Activated naive CD4-positive, alpha-beta T cell (primary cell): ENCODE data around the gene NLGN1.

Source experiments
- DNase-seq, 4 experiments: peaks; one replicate each; lab custom pipeline; 2025; lab: John Stamatoyannopoulos, UW

Gene NLGN1

DNA sequence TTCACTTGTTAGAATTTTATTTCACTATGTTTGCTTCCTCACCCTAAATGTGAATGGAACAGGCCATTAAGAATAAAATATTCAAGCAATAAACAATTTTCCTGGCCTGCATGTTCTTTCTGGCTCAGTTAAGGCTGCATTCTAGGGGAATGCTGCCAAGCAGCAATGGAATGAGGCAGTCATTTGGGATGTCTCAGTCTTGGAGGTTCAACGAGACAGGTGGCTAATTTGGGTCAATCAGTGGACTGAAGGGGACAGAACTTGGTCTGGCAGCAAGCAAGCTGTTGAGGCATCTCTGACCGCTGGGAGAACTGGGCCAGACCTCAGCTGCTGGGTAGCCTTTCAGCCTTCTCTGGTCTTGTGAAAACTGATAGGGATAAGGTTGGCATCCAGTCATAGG is 241.6 kb downstream of the NLGN1 start:
- no peak for DNase-seq

DNA sequence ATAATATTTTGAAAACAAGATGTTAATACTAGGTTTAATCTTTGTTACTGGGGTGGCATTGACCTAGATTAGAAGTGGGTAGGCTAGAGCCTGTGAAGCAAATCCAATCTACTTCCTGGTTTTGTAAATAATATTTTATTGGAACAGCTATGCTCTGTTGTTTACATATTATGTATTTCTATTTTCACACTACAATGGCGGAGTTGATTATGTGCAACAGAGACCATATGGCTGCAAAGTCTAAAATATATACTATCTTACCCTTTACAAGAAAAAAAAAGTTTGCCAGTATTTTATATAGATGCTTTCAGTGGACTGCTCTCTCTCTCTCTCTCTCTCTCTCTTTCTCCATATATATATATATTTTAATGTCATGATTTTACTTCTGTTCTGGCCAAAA is 244.2 kb downstream of the NLGN1 start:
- DNase-seq, result no peak

DNA sequence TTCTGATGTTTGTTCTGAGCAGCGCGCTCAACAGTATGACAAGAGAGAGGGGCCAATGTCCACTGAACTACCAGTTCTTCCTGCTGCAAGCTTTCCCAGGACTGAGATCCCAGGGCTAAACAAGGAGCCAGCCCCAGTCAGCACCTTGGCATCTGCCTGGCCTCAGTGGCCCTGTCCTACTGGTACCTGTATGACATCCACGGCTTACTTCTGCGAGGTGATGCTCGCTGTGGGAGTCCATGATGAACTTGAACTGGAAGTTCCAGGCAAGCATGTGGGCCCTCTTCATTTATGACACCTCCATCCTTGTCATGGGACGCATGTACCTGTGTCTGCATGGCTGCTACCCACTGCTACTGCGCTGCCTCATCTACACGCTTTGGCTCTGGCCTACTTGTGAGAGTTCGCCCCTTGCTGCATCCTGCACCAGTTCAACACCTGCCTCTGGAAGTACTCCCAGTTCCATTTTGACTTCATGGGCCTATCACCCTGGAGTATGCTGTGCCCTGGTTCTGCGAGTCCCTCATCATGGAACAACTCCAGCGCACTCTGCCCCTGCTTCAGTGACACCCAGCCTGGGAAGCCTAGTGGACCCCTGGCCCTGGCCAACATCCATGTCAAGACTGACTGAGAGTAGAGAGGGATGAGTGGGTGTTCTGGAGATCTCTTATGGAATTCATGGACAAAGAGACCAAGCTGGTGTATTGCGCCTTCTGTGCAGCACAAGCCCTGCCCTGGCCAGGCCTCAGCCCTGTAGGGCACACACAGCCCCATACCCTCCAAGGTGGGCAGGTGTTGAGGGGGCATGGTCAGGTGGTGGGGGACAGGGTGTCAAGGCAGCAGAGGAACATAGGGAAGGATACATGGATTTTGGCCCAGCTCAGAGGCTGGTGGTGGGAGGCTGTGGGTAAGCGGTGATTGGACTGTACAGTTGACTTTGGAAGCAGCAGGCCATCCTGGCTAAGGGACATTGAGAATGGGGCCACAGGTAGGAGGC is 246.8 kb downstream of the NLGN1 start:
- DNase-seq, result no peak

- no peak for DNase-seq
These were observed 253.1 kb downstream of the NLGN1 start for GRCh38 chr3:173650596-173650995.

DNA sequence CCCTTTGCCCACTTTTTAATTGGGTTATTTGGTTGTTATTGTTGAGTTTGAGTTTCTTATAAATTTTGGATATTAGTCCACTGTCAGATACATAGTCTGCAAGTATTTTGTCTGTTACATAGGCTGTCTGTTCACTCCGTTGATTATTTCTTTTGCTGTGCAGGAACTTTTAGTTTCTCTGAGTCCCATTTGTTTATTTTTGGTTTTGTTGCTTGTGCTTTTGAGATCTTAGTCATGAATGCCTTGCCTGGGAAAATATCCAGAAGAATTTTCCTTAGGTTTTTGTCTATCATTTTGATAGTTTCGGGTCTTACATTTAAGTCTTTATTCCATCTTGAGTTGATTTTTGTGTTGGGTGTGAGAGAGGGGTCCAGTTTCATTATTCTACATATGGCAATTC is 254.5 kb downstream of the NLGN1 start:
- no peak for DNase-seq

DNA sequence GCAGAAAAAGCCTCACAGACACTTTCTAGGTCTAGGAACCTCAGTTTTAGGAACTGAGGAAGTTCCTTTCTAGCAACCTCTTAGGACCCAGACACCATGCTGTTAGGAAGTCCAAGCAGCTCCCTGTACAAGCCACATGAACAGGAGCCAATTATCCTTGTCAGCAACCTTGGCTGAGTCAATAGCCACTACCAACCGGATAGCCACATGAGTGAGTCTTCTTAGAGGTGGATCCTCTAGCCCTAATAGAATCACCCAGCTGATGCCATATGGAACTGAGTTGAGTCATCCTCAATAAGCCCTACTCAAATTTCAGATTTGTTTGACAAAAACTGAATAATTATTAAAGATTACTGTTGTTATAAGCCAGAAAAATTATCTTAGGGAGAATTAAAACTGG is 256.2 kb downstream of the NLGN1 start:
- no peak for DNase-seq

GRCh38 chr3:173659972-173660371 is 262.4 kb downstream of the NLGN1 start:
- DNase-seq, result no peak

DNA sequence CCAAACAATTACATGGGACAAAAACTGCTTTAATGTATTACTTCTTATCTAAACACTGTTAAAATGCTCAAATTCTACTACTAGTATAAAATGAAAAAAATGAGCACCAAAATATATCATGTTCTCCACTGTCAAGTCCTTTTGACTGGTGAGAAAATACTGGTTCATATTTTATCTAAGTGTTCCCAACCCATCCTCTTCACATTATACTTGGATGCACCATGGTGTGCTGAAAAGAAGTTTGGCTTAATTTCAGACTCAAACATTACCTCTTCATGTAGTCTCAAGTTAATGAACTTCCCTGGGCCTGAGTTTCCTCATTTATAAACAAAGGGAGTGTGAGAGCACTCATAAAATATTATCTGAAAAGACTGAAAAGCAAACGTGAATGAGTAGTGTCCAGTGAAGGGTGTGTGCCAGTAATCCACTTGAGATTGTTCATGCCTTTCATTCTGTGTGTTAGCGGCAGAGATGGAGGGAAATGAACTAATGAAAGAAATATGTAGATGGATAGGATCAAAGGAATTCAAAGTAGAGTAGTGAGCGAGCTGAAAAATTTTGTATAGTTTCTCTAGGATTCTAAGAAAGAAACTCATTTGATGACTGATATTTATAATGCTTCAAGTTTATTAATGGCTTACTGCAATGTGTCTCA is 263.2 kb downstream of the NLGN1 start:
- DNase-seq, result no peak

GRCh38 chr3:173663696-173664111 is 266.2 kb downstream of the NLGN1 start:
- DNase-seq, result no peak

DNA sequence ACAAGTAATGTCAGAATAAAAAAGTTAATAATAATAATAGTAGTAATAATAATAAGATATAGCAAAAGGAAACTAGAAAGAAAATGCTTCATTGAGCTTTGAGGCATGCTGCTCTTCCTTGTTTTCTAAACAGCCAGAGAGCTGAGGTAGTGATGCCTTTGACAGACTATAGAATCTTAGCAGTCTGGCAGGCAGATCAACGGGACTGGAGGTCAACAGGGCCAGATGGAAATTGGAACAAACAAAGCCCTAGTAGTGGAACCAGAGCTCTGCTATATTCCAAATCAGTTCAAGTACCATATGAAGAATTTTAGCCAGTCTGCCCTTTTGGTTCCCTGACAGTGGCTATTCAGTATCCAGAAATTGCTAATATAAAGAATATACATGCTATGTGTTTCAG is 278.6 kb downstream of the NLGN1 start:
- no peak for DNase-seq

- no peak for DNase-seq
These were observed 283.7 kb downstream of the NLGN1 start for GRCh38 chr3:173681188-173681678.

DNA sequence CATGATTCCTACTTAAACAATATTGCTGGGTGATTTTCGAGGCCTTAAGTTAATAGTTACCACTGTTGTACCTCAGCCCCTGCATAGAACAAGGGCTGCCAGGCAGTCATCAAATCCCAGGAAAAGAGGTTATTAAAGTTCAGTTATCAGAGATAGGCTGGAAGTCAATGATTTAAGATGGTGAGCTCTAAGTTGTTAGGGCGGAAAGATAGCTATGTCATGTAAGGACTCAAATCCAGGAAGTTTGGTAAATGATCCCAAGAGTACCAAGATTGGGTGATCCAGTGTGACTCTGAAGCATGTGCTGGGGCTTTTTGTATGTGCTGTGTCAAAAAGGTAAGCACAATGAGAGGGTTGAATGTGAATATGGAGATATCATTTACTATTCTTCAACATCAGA is 287.9 kb downstream of the NLGN1 start:
- DNase-seq, result no peak

DNA sequence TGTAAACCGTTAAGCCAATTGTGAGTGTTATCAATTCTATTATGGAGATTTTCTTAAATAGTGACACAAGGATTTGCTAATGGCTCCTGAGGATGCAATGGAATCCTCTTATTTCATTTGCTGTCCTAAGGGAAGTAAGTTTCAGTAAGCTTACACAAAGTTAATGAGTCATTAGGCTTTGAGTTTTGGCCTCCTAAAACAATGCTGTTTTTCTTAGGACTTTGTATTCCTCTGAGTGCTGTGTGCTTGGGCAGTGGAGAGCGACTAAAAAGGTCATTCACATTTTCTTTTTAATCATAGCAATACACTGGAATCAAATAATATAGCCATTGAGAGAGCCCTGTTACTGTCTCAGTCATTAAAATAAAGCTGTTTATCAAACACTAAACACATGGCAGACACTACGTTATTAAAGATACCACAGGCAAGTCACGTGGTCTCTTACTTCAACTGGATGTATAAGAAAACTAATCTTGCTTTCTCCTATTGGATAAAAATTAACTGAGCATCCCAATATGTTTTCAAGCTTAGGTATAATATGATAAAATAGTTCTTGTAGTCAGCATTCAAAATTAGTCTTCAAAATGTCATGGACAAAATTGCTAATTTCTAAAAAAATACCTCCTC is 290.8 kb downstream of the NLGN1 start:
- DNase-seq, result no peak

- DNase-seq, result no peak
These were observed 293.1 kb downstream of the NLGN1 start for GRCh38 chr3:173690542-173691180.

GRCh38 chr3:173699353-173699752 is 301.8 kb downstream of the NLGN1 start:
- no peak for DNase-seq

DNA sequence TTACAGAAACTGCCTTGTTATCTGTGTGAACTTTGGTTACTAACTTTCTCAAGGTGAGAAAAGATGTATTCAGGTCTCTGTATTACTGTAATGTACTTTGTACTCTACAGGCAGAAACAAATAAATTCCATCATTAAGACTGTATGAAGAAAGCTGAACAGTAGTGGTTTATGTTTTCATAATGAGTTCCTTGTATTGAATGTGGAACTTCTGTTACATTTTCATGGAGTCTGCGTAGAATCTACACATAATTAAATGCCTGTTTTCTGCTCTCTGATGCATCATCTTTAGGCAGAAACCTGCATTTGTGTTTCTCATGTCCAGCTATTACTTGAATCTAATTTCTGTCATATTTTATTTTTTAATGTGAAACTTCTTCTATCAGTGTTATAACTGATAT is 302.8 kb downstream of the NLGN1 start:
- DNase-seq, result no peak

- no peak for DNase-seq
These were observed 305.0 kb downstream of the NLGN1 start for GRCh38 chr3:173702561-173702960.

DNA sequence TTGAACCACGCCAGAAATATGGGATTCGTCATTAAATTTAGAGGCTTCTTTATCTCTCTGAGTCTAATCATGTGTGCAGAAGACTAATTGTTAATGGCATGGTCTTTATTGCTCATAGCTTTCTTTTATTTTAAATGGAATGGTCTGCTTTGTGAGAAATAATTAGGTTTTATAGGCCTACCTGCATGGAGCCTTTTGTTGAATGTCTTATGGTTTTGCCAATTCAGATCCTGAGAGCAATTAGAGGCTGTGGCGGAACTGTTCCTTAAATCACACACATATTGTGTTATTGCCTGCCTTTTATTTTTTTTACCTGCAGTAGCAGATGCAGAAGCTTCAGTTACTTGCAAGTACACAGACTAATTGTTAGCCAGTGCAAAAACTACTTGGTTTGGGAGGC is 306.2 kb downstream of the NLGN1 start:
- no peak for DNase-seq

DNA sequence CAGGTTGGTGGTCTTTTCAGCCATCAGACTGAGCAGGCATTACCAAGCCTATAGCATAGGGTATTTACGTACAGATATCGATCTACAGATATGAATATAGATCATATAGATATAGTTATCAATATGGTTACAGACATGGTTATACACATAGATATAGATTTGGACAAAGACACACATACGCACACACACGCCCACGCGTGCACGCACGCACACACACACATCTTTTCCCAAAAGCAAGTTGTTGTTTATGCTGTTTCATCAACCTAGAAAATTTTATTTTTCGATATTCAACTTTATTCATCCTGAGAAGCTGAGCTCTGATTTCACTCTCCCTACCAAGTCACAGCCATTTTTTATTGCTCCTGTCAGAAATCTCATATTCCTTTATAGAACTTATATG is 309.1 kb downstream of the NLGN1 start:
- DNase-seq, result no peak

- no peak for DNase-seq
These were observed 310.6 kb downstream of the NLGN1 start for GRCh38 chr3:173708191-173708590.

GRCh38 chr3:173709026-173709425 is 311.5 kb downstream of the NLGN1 start:
- no peak for DNase-seq

GRCh38 chr3:173711619-173712018 is 314.1 kb downstream of the NLGN1 start:
- no peak for DNase-seq
